ENCODE results near the gene P2RX7.

GRCh38 chr12:121115530-121115929, 17.1 kb upstream of the P2RX7 start:
- no peak for TF ChIP-seq CTCF (IDR thresholded peaks at IDR 0.05)
- TF ChIP-seq ATF3 (CRISPR knock-in tag; conservative IDR thresholded peaks at IDR 0.05) = no peak
- no peak for TF ChIP-seq HMGXB4 (CRISPR knock-in tag; IDR thresholded peaks at IDR 0.05)
- no peak for TF ChIP-seq TEAD1 (CRISPR knock-in tag; IDR thresholded peaks at IDR 0.05)
- TF ChIP-seq MLX (CRISPR knock-in tag; IDR thresholded peaks at IDR 0.05) = no peak
- TF ChIP-seq IRF1 (CRISPR knock-in tag; IDR thresholded peaks at IDR 0.05) = no peak
- TF ChIP-seq CREB1 (CRISPR knock-in tag; IDR thresholded peaks at IDR 0.05) = no peak
- no peak for TF ChIP-seq ZNF317 (CRISPR knock-in tag; IDR thresholded peaks at IDR 0.05; ENCODE audit: borderline replicate concordance, low read depth)
- no peak for TF ChIP-seq STAT6 (CRISPR knock-in tag; conservative IDR thresholded peaks at IDR 0.05; ENCODE audit: low read depth)
- no peak for TF ChIP-seq E2F1 (CRISPR knock-in tag; IDR thresholded peaks at IDR 0.05)
- TF ChIP-seq ATF1 (CRISPR knock-in tag; IDR thresholded peaks at IDR 0.05) = no peak
- TF ChIP-seq SP1 (CRISPR knock-in tag; conservative IDR thresholded peaks at IDR 0.05) = no peak
